ENCODE results near the gene CAPN2. TPM values are rescaled to one million over a fixed set of nuclear protein-coding genes. Genes with fewer than 3 reads are reported as not detected.

Gene CAPN2
- total RNA-seq, 8 experiments from 2014 or later = 46.9 to 180 (median 88.0) TPM

Other genes starting within 250 kb of the CAPN2 start
- 1 to 10 TPM in 4 of 8 experiments, under 1 TPM in 3, not detected in 1; 0.05 to 6.1 (median 1.5) TPM for gene CAPN8, start 46.8 kb upstream of the CAPN2 start, total RNA-seq
- 10 to 100 TPM; 13.1 to 40.2 (median 23.3) TPM for gene TP53BP2, start 133.4 kb downstream of the CAPN2 start, total RNA-seq

Data from motor neuron (in vitro differentiated cells).